Activated T-cell treated with anti-CD3 and anti-CD28 coated beads, Interleukin-2, amount 50 U/mL, for 72 hours (primary cell): ENCODE results near the gene CADM2. TPM values are rescaled to one million over a fixed set of nuclear protein-coding genes. Genes with fewer than 3 reads are reported as not detected.

Experiments used
- ATAC-seq, 2 donors: fragments of 150-1000 bp; cut with Tn5 transposase; replicated peaks in 1 of 2; 2 replicates each; pipeline ENCODE4 v1.10.0; 2021; ENCODE audit warnings: moderate library complexity in 2 of 2, mild to moderate bottlenecking in 1 of 2
- DNase-seq, 2 donors: peaks; one replicate each; pipeline ENCODE4 v3.0.0; 2021 to 2022; ENCODE audit warnings: mixed read lengths in 1 of 2
- H3K27ac Mint-ChIP-seq: one replicate; pipeline ENCODE4 v1.8.0; 2022; ENCODE audit warnings: mild to moderate bottlenecking, moderate library complexity, mixed read lengths
- H3K27me3 Mint-ChIP-seq: one replicate; pipeline ENCODE4 v1.8.0; 2022; ENCODE audit warnings: low read depth, mixed read lengths
- H3K36me3 Mint-ChIP-seq, 2 donors: one replicate each; pipeline ENCODE4 v1.8.0; 2022; ENCODE audit warnings: mixed read lengths in 2 of 2, mild to moderate bottlenecking in 1 of 2; ENCODE audit not compliant: insufficient read depth in 2 of 2
- H3K4me1 Mint-ChIP-seq: one replicate; pipeline ENCODE4 v1.8.0; 2022; ENCODE audit warnings: low read depth, mixed read lengths
- H3K4me3 Mint-ChIP-seq, 2 donors: one replicate each; pipeline ENCODE4 v1.8.0; 2022; ENCODE audit warnings: mild to moderate bottlenecking in 2 of 2, mixed read lengths in 2 of 2, moderate library complexity in 2 of 2
- H3K9me3 Mint-ChIP-seq, 2 donors: one replicate each; pipeline ENCODE4 v1.8.0; 2022; ENCODE audit warnings: mixed read lengths in 2 of 2
- total RNA-seq, 2 donors: library from RNA; stranded (reverse); gene quantifications; one replicate each; pipeline ENCODE4 v1.2.3, GENCODE V29; 2022

Gene CADM2
- total RNA-seq, 2 donors from 2014 or later, result not detected

DNA sequence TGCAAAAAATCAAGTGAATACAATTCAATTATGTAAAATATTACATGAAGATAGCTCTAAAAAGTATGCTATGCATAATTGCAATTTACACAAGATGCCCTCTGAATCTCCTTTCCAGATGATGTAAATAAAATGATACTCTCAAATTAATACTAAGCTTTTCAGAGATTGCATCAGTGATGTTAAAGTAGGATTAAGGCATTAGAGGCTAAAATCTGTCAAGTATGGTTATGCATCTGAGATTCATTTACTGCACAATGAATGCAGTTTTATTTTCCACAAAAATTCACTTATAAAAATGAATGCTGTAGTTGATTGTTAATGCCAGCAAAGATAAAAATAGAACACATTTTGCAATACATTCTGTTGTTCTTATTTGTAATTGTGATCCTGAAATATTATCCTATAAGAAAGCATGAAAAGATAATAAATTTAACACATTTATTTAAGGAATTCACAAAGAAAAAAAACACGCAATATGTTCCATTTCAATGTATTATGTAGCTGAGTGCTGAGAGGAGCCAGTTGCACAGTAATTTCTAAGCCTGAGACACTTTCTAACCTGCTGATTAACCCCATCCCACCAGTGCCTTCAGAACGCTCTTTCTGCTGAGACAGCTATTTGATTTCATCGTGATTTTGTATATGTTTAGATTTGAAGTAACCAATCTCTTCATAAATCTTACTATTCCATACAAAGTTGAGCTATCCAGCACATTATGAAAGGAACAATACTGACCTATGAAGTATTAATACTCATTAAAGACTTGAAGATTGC, 224.4 kb downstream of the CADM2 start:
- Mint-ChIP-seq H3K4me3 (no peak overlapping the region), H3K4me1 (no peaks in the 10 kb centered on the region), H3K27ac (no peak overlapping the region), H3K36me3 (no peaks in the 10 kb centered on the region), H3K27me3 (no peaks in the 10 kb centered on the region), H3K9me3 (peaks cover 2 to 4% of the 10 kb centered on the region in 2 donors)
- ATAC-seq (no peak), DNase-seq (no peak)

DNA sequence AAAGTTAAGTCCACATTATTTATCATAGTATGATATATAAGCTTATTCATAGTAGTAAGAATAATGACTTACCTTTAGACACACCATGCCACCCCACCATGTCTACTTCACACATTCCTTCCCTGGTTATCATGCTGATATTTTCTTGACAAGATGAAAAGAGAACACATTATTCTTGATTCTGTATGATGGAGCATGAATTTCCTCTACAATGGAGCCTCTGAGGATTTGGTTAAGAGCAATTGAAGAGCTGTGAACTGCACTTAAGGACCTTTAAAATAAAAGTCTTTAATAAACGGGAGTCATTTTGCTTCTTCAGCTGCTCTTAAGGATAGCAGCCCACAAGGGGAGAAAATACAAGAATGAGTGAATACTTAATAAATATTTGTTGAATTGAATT, 226.7 kb downstream of the CADM2 start:
- DNase-seq (no peak), ATAC-seq (no peak)
- no peaks in the 10 kb centered on the region for H3K27me3 Mint-ChIP-seq
- H3K27ac Mint-ChIP-seq, result no peak overlapping the region
- peaks cover 2 to 4% of the 10 kb centered on the region in 2 donors for H3K9me3 Mint-ChIP-seq
- H3K4me3 Mint-ChIP-seq, result no peak overlapping the region
- no peaks in the 10 kb centered on the region for H3K4me1 Mint-ChIP-seq
- no peaks in the 10 kb centered on the region for H3K36me3 Mint-ChIP-seq

DNA sequence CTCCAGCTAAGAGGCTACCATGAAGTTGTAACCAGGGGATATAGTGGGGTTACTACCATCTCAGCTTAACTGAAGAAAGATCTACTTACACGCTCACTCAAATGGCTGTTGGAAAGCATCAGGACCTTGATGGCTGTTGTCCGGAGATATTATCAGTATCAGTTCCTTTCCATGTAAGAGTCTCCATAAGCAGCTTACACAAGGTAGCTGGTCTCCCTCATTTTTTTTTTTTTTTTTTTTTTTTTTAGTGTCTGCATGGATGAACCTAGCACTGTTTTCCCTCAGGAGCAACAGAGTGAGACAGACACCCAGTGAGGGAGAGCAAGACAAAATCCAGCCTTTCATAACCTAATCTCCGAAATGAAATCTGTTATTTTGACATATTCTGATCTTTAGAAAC, 230.9 kb downstream of the CADM2 start:
- DNase-seq (no peak), ATAC-seq (no peak)
- Mint-ChIP-seq H3K27me3 (no peaks in the 10 kb centered on the region), H3K36me3 (no peaks in the 10 kb centered on the region), H3K9me3 (peaks cover 4 to 10% of the 10 kb centered on the region in 2 donors), H3K4me1 (no peaks in the 10 kb centered on the region), H3K27ac (no peak overlapping the region), H3K4me3 (no peak overlapping the region)

DNA sequence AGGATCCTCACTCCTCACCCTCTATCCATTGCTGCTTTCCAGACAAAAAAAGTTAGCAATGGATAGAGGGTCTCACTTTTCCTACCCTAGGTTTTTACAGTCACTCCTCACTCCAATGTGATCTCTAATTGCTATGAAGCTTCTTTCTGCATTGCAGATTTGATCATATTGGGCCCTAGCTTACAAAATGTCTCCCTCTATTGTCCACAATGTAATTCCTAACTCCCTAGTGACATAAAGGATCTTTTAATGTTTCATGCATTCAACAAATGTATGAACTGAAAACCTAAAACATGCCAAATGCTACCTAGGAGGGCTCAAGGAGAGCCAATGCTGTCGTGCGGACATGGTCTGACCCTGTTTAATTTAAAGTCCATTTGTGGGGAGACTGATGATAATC, 234.8 kb downstream of the CADM2 start:
- ATAC-seq (no peak), DNase-seq (no peak)
- H3K27me3 Mint-ChIP-seq, result no peaks in the 10 kb centered on the region
- no peaks in the 10 kb centered on the region for H3K4me1 Mint-ChIP-seq
- no peak overlapping the region for H3K4me3 Mint-ChIP-seq
- H3K9me3 Mint-ChIP-seq, result peaks cover 4 to 10% of the 10 kb centered on the region in 2 donors
- no peaks in the 10 kb centered on the region for H3K36me3 Mint-ChIP-seq
- H3K27ac Mint-ChIP-seq, result no peak overlapping the region

DNA sequence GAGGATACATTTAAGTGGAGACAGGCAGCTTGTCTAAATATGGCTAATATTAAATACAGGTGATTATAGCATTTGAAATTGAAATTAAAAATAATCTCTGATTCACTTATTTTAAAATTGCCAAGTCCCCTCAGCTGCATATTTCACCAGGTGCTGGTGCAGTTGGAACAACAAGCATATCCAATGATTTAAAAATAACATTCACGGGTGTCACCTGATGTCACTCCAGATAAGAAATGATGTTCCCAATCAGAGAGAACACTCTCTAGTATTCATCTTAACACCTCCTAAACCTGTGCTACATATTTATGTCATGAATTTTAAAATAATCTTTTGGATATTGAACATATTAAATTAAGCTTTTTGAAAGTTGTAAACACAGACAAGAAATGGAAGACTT, 249.9 kb downstream of the CADM2 start:
- Mint-ChIP-seq H3K36me3 (no peaks in the 10 kb centered on the region), H3K4me3 (no peak overlapping the region), H3K9me3 (peaks cover 4 to 11% of the 10 kb centered on the region in 2 donors), H3K4me1 (no peaks in the 10 kb centered on the region), H3K27ac (no peak overlapping the region), H3K27me3 (no peaks in the 10 kb centered on the region)
- DNase-seq (no peak), ATAC-seq (no peak)

DNA sequence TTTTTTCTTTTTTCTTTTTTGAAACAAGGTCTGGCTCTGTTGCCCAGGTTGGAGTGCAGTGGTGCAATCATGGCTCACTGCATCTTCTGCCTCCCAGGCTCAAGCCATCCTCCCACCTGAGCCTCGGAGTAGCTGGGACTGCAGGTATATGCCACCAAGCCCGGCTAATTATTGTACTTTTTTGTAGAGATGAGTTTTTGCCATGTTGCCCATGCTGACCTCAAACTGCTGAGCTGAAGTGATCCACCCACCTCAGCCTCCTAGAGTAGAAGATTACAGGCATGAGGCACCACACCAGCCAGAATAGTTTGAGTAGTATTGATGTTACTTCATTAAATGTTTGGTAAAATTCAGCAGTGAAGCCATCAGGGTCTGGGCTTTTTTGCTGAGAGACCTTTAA, 251.8 kb downstream of the CADM2 start:
- no peak for ATAC-seq
- Mint-ChIP-seq H3K9me3 (peaks cover 7 to 11% of the 10 kb centered on the region in 2 donors), H3K36me3 (no peaks in the 10 kb centered on the region), H3K4me1 (no peaks in the 10 kb centered on the region), H3K27ac (no peak overlapping the region), H3K4me3 (no peak overlapping the region), H3K27me3 (no peaks in the 10 kb centered on the region)
- no peak for DNase-seq

DNA sequence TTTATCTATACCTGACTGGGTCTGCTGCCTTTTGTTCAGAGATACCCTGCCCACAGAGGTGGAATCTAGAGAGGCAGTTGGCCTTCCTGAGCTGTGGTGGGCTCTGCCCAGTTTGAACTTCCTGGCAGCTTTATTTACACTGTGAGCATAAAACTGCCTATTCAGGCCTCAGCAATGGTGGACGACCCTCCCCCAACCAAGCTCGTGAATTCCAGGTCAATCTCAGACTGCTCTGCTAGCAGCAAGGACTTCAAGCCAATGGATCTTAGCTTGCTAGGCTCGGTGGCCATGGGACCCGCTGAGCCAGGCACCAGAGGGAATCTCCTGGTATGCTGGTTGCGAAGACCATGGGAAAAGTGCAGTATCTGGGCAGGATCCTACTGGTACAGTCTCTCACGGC, 270.2 kb downstream of the CADM2 start:
- no peak for ATAC-seq
- Mint-ChIP-seq H3K9me3 (peaks cover 22 to 26% of the 10 kb centered on the region in 2 donors), H3K4me1 (no peaks in the 10 kb centered on the region)

DNA sequence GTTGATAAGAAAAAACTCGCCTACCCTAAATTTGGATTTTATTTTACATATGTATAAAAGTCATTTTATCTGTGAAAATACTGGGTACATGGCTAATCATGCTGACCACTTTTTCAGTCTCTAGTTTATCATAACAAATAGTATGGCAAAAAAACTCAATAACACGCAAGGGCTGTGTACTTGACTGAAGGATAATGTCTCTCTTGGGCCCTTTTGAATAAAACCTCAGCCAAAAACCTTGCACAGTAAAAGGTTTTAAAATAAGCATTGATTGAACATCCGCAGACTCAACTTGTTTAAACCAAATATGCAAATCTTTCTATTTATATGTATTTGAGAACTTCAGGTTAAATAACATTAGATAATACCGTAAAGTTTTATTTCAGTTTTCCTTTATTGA, 285.3 kb downstream of the CADM2 start:
- H3K27me3 Mint-ChIP-seq, result no peaks in the 10 kb centered on the region
- no peaks in the 10 kb centered on the region for H3K9me3 Mint-ChIP-seq
- H3K27ac Mint-ChIP-seq, result no peak overlapping the region
- no peaks in the 10 kb centered on the region for H3K36me3 Mint-ChIP-seq
- H3K4me1 Mint-ChIP-seq, result no peaks in the 10 kb centered on the region
- ATAC-seq, result no peak
- H3K4me3 Mint-ChIP-seq, result no peak overlapping the region
- no peak for DNase-seq

More for the DNA sequence above, 270.2 kb downstream of the CADM2 start:
- Mint-ChIP-seq H3K27me3 (no peaks in the 10 kb centered on the region), H3K4me3 (no peak overlapping the region), H3K36me3 (peaks cover 2 to 7% of the 10 kb centered on the region in 2 donors), H3K27ac (no peak overlapping the region)
- DNase-seq, result no peak

DNA sequence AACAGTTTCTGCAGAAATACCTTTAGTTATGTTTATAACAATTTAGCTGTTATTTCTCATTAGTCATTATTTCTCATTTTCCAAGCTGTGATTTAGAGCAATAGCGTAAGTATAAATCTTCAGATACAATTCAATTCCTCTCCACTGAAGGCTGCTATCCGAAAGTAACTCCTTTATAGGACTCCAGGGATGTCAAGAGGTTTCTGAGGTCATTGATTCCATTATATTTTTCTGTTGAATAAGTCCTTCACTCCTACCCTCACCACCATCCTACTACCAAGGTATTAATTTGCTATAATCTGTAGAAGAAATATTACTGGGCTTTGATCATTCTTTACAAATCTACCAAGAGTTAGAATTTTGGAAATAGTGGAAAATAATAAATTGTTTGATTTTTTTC, 285.7 kb downstream of the CADM2 start:
- Mint-ChIP-seq H3K9me3 (no peaks in the 10 kb centered on the region), H3K27me3 (no peaks in the 10 kb centered on the region), H3K27ac (no peak overlapping the region), H3K36me3 (no peaks in the 10 kb centered on the region), H3K4me1 (no peaks in the 10 kb centered on the region), H3K4me3 (no peak overlapping the region)
- ATAC-seq (no peak), DNase-seq (no peak)

DNA sequence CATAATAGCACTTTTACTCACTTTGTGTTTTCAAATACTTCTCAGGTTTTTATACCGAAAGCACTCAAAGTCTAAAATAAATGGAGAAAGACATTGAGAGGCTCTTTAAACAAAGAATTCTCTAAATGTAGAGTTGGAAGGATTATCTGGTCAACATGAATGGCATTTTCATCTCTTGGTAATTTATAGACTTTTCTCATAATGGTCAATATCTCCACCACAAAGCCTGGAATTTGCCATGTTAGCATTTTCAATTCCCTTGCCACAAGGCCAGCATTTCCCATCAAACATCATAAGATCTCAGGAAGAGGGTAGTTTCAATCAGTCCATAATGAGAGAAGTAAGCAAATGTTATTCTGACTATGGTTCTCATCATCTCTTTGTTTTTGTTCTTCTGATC, 293.0 kb downstream of the CADM2 start:
- ATAC-seq (no peak), DNase-seq (no peak)
- peaks cover 0 to 4% of the 10 kb centered on the region in 2 donors for H3K36me3 Mint-ChIP-seq
- no peak overlapping the region for H3K4me3 Mint-ChIP-seq
- H3K27me3 Mint-ChIP-seq, result no peaks in the 10 kb centered on the region
- H3K9me3 Mint-ChIP-seq, result peaks cover 4 to 7% of the 10 kb centered on the region in 2 donors
- H3K27ac Mint-ChIP-seq, result no peak overlapping the region
- no peaks in the 10 kb centered on the region for H3K4me1 Mint-ChIP-seq

DNA sequence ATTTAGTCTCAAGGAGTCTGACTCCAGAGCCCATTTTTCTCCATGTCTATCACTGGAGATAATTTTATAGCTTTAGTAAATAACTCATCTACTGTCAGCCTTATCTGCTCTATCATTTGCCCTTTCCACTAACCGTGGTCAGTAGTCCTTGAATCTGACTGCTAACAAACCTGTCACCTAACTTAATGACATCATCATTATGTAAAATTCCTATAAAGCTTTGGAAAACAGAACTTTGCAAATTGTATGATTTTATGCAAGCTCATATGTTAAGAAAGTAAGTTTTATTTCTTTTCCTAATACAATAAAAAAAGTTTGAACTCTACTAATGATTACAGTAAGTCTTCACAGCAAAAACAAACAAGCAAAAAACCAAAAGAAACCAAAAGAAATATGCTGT, 293.9 kb downstream of the CADM2 start:
- no peak overlapping the region for H3K27ac Mint-ChIP-seq
- H3K9me3 Mint-ChIP-seq, result peaks cover 4 to 7% of the 10 kb centered on the region in 2 donors
- no peaks in the 10 kb centered on the region for H3K27me3 Mint-ChIP-seq
- peaks cover 0 to 4% of the 10 kb centered on the region in 2 donors for H3K36me3 Mint-ChIP-seq
- no peak for DNase-seq
- H3K4me3 Mint-ChIP-seq, result no peak overlapping the region
- no peaks in the 10 kb centered on the region for H3K4me1 Mint-ChIP-seq
- ATAC-seq, result no peak

DNA sequence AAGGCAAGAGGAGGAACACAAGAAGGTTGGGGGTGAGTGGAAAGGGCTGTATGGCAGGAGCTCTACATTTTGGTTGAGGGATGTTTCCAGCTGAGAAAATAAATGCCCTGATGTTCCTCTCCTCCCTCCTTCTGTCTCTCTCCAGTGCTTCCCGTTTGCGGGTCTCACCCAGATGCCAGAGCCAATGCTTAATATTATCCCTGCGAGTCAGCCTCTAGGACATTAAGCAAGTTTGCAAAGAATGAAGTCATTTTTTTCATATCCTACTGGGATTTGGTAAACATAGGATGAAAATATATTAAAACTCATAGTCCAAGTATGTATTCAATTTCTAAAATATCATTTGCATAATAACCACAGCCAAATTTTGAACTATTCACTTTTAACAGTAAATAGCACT, 295.9 kb downstream of the CADM2 start:
- Mint-ChIP-seq H3K27me3 (no peaks in the 10 kb centered on the region), H3K4me3 (no peak overlapping the region), H3K27ac (no peak overlapping the region), H3K4me1 (no peaks in the 10 kb centered on the region), H3K36me3 (peaks cover 0 to 4% of the 10 kb centered on the region in 2 donors), H3K9me3 (peaks cover 7% of the 10 kb centered on the region in 2 donors)
- ATAC-seq, result no peak
- DNase-seq, result no peak

DNA sequence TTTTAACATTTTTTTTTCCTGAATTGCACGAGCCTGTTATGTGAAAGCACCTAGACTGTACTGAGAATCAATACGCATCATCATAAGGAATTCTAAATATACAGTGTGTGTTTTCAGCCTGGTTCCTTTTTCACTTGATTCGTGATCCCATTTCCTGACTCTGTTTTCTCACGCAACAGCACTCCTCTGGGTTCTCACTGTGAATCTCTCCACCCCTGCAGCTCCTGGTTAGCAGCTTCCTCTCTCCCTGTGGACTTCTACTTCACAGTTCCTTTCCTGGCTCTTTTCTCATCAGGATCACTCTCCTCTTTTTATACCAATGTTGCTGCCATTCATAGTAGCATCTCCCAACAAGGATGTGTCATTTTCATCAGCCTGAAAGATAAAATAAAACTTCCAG, 297.2 kb downstream of the CADM2 start:
- Mint-ChIP-seq H3K27ac (no peak overlapping the region), H3K4me1 (no peaks in the 10 kb centered on the region), H3K4me3 (no peak overlapping the region), H3K9me3 (peaks cover 7% of the 10 kb centered on the region in 2 donors), H3K27me3 (no peaks in the 10 kb centered on the region), H3K36me3 (peaks cover 0 to 4% of the 10 kb centered on the region in 2 donors)
- DNase-seq, result no peak
- ATAC-seq, result no peak

DNA sequence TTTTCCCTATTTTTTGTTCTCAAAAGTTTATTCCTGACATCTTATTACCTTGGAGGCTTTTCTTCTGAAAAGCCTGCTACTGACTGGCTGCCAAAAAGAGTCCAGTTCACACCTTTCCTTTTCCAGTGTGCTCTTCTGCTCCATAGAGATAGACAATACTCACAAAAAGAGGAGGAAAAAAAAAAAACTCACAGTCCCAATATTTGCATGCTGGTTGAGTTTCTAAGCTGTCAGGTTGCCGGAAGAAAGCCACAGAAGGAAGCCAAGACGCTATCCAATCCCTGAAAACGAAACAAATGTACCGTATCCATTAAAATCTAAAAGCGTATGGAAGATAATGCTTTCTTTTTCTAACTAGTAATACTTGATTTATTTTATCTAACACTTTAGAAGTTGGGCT, 299.5 kb downstream of the CADM2 start:
- H3K36me3 Mint-ChIP-seq, result peaks cover 0 to 4% of the 10 kb centered on the region in 2 donors

More for the DNA sequence above, 299.5 kb downstream of the CADM2 start:
- H3K4me3 Mint-ChIP-seq, result no peak overlapping the region
- H3K4me1 Mint-ChIP-seq, result no peaks in the 10 kb centered on the region
- no peak overlapping the region for H3K27ac Mint-ChIP-seq
- H3K27me3 Mint-ChIP-seq, result no peaks in the 10 kb centered on the region
- no peak for ATAC-seq
- H3K9me3 Mint-ChIP-seq, result peaks cover 5 to 7% of the 10 kb centered on the region in 2 donors
- DNase-seq, result no peak
